Endothelial cell (in vitro differentiated cells): ENCODE data around the gene FBXL20. TPM values are rescaled to one million over a fixed set of nuclear protein-coding genes. Genes with fewer than 3 reads are reported as not detected.
"Not testable (repeated sequence)": the region's sequence is repeated elsewhere in the genome, so short reads cannot be mapped to it uniquely, and the experiment has no call there.

Experiments used
- DNase-seq: peaks from one replicate; pipeline ENCODE4 v3.0.0; 2021; ENCODE audit warnings: low spot score
- H3K27ac Mint-ChIP-seq: one replicate; pipeline ENCODE4 v1.8.0; 2021; ENCODE audit warnings: mixed read lengths, inconsistent platforms; ENCODE audit not compliant: unreplicated experiment
- H3K27me3 Mint-ChIP-seq: one replicate; pipeline ENCODE4 v1.8.0; 2021; ENCODE audit warnings: mild to moderate bottlenecking, moderate library complexity, mixed read lengths, inconsistent platforms; ENCODE audit not compliant: unreplicated experiment
- H3K36me3 Mint-ChIP-seq: one replicate; pipeline ENCODE4 v1.8.0; 2021; ENCODE audit warnings: mild to moderate bottlenecking, low read depth, mixed read lengths, inconsistent platforms; ENCODE audit not compliant: unreplicated experiment
- H3K4me1 Mint-ChIP-seq: one replicate; pipeline ENCODE4 v1.8.0; 2021; ENCODE audit warnings: mild to moderate bottlenecking, mixed read lengths, inconsistent platforms; ENCODE audit not compliant: unreplicated experiment
- H3K4me3 Mint-ChIP-seq: one replicate; pipeline ENCODE4 v1.8.0; 2021; ENCODE audit warnings: mild to moderate bottlenecking, mixed read lengths, inconsistent platforms; ENCODE audit not compliant: unreplicated experiment
- H3K9me3 Mint-ChIP-seq: one replicate; pipeline ENCODE4 v1.8.0; 2021; ENCODE audit warnings: mixed read lengths, inconsistent platforms; ENCODE audit not compliant: unreplicated experiment
- total RNA-seq: library from RNA; stranded (reverse); fragmentation: NEBNext Ultra II Directional; extraction: Animal tissue kit (Norgen Biotek cat#: 25700); gene quantifications from one replicate; pipeline ENCODE4 v1.2.1, GENCODE V29; 2021; ENCODE audit not compliant: unreplicated experiment
- TF ChIP-seq, protein P1 (sequence below): fragments of 200-600 bp; sonication (generic); IDR thresholded peaks from one replicate; pipeline ENCODE4 v1.5.0; 2021; ENCODE audit warnings: antibody characterized with exemption; ENCODE audit not compliant: unreplicated experiment

Gene FBXL20
- total RNA-seq, 1 donor from 2014 or later = 26.6 TPM

DNA sequence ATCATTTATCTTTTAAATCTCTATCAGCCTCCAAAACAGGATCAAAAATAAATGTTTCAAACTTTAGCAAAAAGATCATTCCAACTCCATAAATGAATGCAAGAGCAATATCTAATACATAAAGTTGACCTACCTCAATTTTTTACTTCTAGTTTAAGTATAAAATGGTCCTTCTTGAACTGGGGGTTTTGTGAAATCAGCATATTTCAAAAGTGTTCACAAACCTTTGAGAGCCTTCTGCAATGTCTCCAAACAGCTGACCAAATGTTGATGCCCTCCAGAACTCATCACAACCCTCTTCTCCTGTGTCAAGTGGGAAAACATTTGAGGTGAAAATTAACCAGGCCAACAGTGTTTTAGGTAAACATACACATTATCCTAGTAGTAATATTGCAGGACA lies 41.9 kb upstream of the FBXL20 start:
- DNase-seq = no peak
- no peaks in the 10 kb centered on the region for H3K9me3 Mint-ChIP-seq
- H3K27ac Mint-ChIP-seq = no peak overlapping the region
- H3K4me1 Mint-ChIP-seq = peaks cover 4% of the 10 kb centered on the region
- TF ChIP-seq, protein P1, sequence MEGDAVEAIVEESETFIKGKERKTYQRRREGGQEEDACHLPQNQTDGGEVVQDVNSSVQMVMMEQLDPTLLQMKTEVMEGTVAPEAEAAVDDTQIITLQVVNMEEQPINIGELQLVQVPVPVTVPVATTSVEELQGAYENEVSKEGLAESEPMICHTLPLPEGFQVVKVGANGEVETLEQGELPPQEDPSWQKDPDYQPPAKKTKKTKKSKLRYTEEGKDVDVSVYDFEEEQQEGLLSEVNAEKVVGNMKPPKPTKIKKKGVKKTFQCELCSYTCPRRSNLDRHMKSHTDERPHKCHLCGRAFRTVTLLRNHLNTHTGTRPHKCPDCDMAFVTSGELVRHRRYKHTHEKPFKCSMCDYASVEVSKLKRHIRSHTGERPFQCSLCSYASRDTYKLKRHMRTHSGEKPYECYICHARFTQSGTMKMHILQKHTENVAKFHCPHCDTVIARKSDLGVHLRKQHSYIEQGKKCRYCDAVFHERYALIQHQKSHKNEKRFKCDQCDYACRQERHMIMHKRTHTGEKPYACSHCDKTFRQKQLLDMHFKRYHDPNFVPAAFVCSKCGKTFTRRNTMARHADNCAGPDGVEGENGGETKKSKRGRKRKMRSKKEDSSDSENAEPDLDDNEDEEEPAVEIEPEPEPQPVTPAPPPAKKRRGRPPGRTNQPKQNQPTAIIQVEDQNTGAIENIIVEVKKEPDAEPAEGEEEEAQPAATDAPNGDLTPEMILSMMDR = no peak
- peaks cover 39% of the 10 kb centered on the region for H3K36me3 Mint-ChIP-seq
- H3K27me3 Mint-ChIP-seq = no peaks in the 10 kb centered on the region
- no peak overlapping the region for H3K4me3 Mint-ChIP-seq

DNA sequence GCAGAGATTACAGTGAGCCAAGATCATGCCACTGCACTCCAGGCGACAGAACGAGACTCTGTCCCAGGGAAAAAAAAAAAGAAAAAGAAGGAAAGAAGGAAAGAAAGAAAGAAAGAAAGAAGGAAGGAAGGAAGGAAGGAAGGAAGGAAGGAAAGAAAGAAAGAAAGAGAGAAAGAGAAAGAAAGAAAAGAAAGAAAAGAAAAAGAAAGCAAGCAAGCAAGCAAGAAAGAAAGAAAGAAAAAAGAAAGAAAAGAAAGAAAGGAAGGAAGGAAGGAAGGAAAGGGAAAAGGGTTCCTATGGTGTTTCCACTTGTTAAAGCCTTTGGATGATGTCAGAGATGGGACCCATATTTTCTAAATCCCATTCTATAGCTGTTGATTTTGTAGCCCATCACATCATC lies 38.4 kb upstream of the FBXL20 start:
- not testable (repeated sequence) for H3K27me3 Mint-ChIP-seq, H3K9me3 Mint-ChIP-seq, H3K27ac Mint-ChIP-seq, H3K4me1 Mint-ChIP-seq, DNase-seq, H3K4me3 Mint-ChIP-seq
- H3K36me3 Mint-ChIP-seq = peaks cover 35% of the 10 kb centered on the region

DNA sequence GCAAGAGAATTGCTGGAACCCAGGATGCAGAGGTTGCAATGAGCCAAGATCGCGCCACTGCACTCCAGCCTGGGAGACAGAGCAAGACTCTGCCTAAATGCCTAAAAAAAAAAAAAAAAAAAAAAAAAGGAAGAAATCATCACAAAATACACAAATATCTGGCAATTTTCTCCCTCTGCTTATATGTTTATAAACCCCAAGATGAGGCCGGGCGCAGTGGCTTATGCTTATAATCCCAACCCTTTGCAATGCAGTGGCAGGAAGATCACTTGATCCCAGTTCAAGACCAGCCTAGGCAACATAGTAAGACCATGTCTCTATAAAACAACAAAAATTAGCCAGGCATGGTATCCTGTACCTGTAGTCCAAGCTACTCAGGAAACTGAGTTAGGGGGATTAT lies 28.2 kb upstream of the FBXL20 start:
- Mint-ChIP-seq H3K9me3 (no peaks in the 10 kb centered on the region), H3K4me1 (no peaks in the 10 kb centered on the region), H3K27me3 (no peaks in the 10 kb centered on the region), H3K4me3 (no peak overlapping the region), H3K27ac (no peak overlapping the region), H3K36me3 (peaks cover 17% of the 10 kb centered on the region)
- TF ChIP-seq, protein P1 = no peak
- DNase-seq = no peak

DNA sequence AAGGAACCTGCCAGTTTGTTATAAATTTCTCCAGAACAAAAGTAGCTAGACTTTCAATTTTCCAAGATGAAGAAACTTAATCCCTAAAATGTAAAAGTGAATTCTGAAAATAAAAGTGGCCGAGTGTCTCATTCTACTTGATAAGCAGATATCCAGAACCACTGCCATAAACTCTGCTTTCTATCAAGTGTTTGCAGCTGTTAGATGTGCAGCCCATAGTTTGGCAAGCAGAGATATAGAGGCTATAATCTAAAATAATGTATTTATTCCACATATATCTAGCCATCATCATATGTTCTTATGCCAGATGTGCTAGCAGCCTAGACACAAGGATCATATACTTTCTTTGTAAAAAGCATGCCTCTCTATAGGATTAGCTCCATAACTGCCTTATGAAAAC lies 14.7 kb upstream of the FBXL20 start:
- Mint-ChIP-seq H3K27me3 (peaks cover 5% of the 10 kb centered on the region), H3K4me1 (no peaks in the 10 kb centered on the region), H3K27ac (no peak overlapping the region), H3K36me3 (peaks cover 18% of the 10 kb centered on the region), H3K4me3 (no peak overlapping the region), H3K9me3 (no peaks in the 10 kb centered on the region)
- no peak for DNase-seq
- TF ChIP-seq, protein P1 = no peak

DNA sequence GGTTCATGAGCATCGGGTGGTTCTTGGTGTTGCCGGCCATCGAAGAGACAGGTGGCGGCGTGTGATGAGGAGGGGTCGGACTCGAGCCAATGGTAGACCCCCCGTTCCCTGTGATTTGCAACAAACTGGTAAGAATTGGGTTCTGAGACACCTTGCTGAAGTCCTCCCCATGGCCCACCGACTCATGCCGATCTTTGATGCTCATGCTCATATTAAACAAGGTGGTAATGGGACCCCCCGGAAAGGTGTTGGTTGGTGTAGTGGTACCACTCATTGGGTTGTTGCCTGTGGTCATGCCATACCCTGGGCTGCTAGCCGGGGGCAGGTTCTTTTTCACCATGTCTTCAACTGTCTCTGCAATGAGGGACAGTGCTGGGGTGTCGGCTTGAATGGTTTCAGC lies 8.9 kb upstream of the FBXL20 start:
- H3K4me3 Mint-ChIP-seq = no peak overlapping the region
- H3K27ac Mint-ChIP-seq = no peak overlapping the region
- TF ChIP-seq, protein P1 = no peak
- H3K36me3 Mint-ChIP-seq = peaks cover 33% of the 10 kb centered on the region
- no peak for DNase-seq
- no peaks in the 10 kb centered on the region for H3K4me1 Mint-ChIP-seq
- peaks cover 5% of the 10 kb centered on the region for H3K27me3 Mint-ChIP-seq
- no peaks in the 10 kb centered on the region for H3K9me3 Mint-ChIP-seq

DNA sequence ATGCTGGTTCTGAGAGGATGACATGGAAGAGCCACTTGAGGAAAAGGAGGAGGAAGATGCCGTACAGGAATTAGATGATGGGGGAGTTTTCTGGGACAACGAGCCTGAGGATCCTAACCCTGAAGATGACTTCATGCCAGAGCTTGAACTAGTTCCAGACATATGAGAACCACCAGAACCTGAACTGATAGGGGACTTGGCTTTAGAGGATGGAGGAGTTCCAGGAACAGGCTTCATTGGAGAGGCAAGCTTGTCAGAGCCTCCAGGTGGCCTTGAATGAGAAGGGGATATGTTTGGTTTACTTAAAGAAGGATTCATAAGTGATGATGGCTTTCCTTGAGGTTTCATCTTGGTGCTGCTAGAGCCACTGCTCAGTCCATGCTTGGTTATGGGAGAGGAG lies 6.9 kb upstream of the FBXL20 start:
- TF ChIP-seq, protein P1 = no peak
- Mint-ChIP-seq H3K27me3 (no peaks in the 10 kb centered on the region), H3K4me3 (no peak overlapping the region), H3K9me3 (no peaks in the 10 kb centered on the region), H3K27ac (no peak overlapping the region), H3K36me3 (peaks cover 26% of the 10 kb centered on the region), H3K4me1 (no peaks in the 10 kb centered on the region)
- no peak for DNase-seq
